Tibial artery (tissue), 4 donors: ENCODE measurements around the gene DNAJC1.

ENCODE experiments used
- DNase-seq, 2 donors: peaks; one replicate each; pipeline ENCODE4 v3.0.0-alpha.2; 2019
- H3K27ac ChIP-seq, 2 donors: fragments of 200-600 bp; sonication (generic) in 1 of 2; 1 replicate in 1 of 2; 2 replicates in 1 of 2; pipeline ENCODE4 v1.5.1; 2018 to 2019; ENCODE audit warnings: mild to moderate bottlenecking in 1 of 2
- H3K27me3 ChIP-seq, 2 donors: fragments of 200-600 bp; sonication (generic) in 1 of 2; one replicate each; pipeline versions ENCODE4 v1.5.1 to v1.6.0; 2016 to 2019
- H3K36me3 ChIP-seq, 3 donors: fragments of 200-600 bp; sonication (generic) in 2 of 3; one replicate each; pipeline ENCODE4 v1.5.1; 2016 to 2019; ENCODE audit warnings: mild to moderate bottlenecking in 2 of 3
- H3K4me1 ChIP-seq, 4 donors: fragments of 200-600 bp; sonication (generic) in 2 of 4; 1 replicate in 3 of 4; 2 replicates in 1 of 4; pipeline ENCODE4 v1.5.1; 2016 to 2019
- H3K4me3 ChIP-seq, 2 donors: fragments of 200-600 bp; sonication (generic) in 1 of 2; 1 replicate in 1 of 2; 2 replicates in 1 of 2; pipeline ENCODE4 v1.5.1; 2018 to 2019; ENCODE audit warnings: mild to moderate bottlenecking in 2 of 2
- H3K9me3 ChIP-seq, 3 donors: fragments of 200-600 bp; sonication (generic) in 1 of 3; one replicate each; pipeline ENCODE4 v1.5.1; 2016 to 2019
- intact Hi-C: fragments of 100-400 bp; cut with DNase I; formaldehyde crosslinking; loops from one replicate; pipeline ENCODE4 v1.15.0; 2023; ENCODE audit warnings: low total_unique reads
- TF ChIP-seq, protein P1 (sequence below), 2 experiments: fragments of 200-600 bp in 1 of 2; fragments of 450-650 bp in 1 of 2; IDR thresholded peaks; one replicate each; pipeline ENCODE4 v1.5.1; 2017 to 2019; ENCODE audit warnings: antibody characterized with exemption in 2 of 2, mild to moderate bottlenecking in 1 of 2, moderate library complexity in 1 of 2

DNAJC1 gene

DNA sequence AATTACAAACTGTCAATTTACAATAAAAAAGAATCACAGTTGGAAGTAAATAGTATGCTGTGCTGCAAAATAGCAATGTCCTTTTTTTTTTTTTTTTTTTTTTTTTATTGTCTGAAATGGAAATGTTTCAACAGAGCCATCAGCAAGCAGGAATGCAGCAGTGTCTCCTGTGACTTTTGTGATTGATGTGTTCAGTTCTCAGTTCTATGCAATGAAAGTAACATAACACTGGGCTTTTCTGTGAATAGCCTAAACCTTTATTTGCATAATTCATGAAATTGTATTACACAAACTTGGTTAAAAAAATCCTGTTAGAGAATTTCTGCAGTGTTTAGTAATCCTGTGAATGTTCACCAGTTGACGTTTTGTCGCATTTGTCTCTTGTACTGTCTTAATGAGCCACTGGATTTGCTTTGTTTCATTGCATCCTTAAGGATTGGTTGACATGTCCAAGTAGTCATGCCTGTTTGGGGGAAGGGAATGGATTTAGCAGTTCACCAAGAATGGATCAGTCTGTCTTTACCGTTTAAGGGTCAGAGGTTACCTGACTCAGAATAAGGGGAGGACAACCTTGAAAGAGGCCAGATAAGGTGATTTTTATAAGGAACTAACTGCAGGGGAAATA is 276.8 kb downstream of the DNAJC1 start:
- H3K4me3 ChIP-seq = no peak overlapping the region
- peaks cover 0 to 18% (median 6%) of the 10 kb centered on the region in 3 donors for H3K36me3 ChIP-seq
- H3K9me3 ChIP-seq = no peaks in the 10 kb centered on the region
- DNase-seq = no peak
- TF ChIP-seq, protein P1, sequence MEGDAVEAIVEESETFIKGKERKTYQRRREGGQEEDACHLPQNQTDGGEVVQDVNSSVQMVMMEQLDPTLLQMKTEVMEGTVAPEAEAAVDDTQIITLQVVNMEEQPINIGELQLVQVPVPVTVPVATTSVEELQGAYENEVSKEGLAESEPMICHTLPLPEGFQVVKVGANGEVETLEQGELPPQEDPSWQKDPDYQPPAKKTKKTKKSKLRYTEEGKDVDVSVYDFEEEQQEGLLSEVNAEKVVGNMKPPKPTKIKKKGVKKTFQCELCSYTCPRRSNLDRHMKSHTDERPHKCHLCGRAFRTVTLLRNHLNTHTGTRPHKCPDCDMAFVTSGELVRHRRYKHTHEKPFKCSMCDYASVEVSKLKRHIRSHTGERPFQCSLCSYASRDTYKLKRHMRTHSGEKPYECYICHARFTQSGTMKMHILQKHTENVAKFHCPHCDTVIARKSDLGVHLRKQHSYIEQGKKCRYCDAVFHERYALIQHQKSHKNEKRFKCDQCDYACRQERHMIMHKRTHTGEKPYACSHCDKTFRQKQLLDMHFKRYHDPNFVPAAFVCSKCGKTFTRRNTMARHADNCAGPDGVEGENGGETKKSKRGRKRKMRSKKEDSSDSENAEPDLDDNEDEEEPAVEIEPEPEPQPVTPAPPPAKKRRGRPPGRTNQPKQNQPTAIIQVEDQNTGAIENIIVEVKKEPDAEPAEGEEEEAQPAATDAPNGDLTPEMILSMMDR (IDR thresholded peaks at IDR 0.05) = no peak
- H3K27ac ChIP-seq = no peak overlapping the region
- H3K27me3 ChIP-seq = no peaks in the 10 kb centered on the region
- H3K4me1 ChIP-seq = peaks cover 0 to 15% (median 12%) of the 10 kb centered on the region in 4 donors
- intact Hi-C loops = no loop called here

DNA sequence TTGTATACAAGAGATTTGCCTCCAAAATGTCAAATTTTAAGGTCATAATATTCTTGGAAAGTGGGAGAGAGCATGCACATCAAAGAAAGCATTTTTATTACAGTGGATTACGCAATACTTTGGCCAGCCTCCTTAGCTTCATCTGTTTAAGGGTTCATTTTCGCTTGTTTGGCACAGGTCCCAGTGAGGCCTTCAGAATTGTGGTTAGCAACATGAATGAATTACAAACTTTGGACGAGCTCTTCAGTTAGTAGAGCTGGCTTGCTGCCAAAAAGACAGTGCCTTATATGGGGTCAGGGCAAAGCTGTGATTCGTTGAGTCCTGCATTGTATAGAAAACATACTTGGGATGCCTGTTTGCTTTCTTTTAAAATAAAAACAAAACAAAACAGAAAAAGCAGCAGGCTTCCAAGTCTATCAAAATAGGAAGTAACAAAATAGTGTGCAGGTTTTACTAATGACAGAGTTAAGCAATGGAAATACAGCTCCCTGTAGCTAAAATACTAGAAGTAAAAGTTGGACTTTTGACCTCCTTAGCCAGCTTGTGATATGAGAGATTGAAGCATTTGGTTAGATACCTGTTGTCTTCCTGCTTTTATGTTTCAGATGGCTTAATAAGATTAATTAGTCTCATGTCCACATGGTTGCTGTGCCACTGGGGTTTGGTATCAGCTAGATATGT is 278.7 kb downstream of the DNAJC1 start:
- TF ChIP-seq, protein P1 (IDR thresholded peaks at IDR 0.05) = no peak
- peak; percentile 88 to 93 for DNase-seq
- peaks cover 0 to 11% (median 0%) of the 10 kb centered on the region in 3 donors for H3K36me3 ChIP-seq
- no peak overlapping the region for H3K4me3 ChIP-seq
- H3K4me1 ChIP-seq = peaks cover 0 to 15% (median 12%) of the 10 kb centered on the region in 4 donors
- no peaks in the 10 kb centered on the region for H3K9me3 ChIP-seq
- no peak overlapping the region for H3K27ac ChIP-seq
- no peaks in the 10 kb centered on the region for H3K27me3 ChIP-seq
- intact Hi-C loops = no loop called here

DNA sequence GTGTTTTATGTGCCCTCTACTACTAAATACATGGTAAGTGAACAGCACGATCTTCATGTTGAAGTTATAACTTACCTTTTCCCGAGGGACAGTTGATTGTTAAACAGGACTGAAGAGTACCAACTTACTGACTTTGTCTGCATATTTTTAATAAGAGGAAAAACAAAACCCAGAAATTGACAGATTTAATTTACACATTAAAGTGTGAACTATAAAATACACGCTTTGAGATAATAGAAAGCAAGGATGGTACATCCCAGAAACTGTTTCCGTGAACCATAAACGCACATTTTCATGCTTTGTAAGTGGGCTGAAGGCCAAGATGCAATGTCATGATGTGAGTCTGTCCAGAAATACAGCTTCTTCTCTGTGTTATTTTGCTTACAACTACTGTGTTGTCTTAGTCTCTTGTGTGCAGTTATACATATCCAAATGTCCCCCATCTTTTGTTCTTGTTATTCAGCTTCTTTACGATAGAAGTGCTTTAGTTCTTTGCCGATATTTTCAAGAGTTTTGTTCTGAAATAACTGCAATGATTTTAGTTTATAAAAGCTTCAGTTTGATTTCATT is 279.4 kb downstream of the DNAJC1 start:
- H3K27me3 ChIP-seq = no peaks in the 10 kb centered on the region
- H3K4me1 ChIP-seq = peaks cover 0 to 15% (median 12%) of the 10 kb centered on the region in 4 donors
- intact Hi-C loops = no loop called here
- no peak overlapping the region for H3K4me3 ChIP-seq
- H3K27ac ChIP-seq = no peak overlapping the region
- no peak for DNase-seq
- peaks cover 0 to 11% (median under 1%) of the 10 kb centered on the region in 3 donors for H3K36me3 ChIP-seq
- TF ChIP-seq, protein P1 (IDR thresholded peaks at IDR 0.05) = no peak
- H3K9me3 ChIP-seq = no peaks in the 10 kb centered on the region

DNA sequence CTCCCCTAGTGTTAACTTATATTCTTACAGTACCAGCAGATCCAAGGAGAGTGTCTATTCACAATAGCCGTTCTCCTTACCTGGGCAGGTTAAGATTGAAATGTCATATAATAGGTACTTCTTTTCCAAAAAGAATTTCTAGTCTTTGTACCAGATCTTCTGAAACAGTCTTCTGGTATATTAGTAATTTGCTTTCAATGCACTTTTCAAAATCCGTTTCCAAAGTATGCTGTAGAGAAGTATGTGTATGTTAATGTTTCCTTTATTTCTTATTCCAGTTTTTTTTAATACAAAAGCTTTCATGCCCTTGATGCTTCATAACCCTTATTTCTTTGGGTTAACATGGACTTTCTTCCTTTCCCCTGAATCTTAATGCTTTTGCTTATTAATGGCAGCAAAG is 281.3 kb downstream of the DNAJC1 start:
- no peaks in the 10 kb centered on the region for H3K27me3 ChIP-seq
- H3K9me3 ChIP-seq = no peaks in the 10 kb centered on the region
- H3K36me3 ChIP-seq = peaks cover 0 to 13% (median 5%) of the 10 kb centered on the region in 3 donors
- TF ChIP-seq, protein P1 (IDR thresholded peaks at IDR 0.05) = no peak
- no peak for DNase-seq
- no peak overlapping the region for H3K27ac ChIP-seq
- intact Hi-C loops = no loop called here
- peaks cover 0 to 15% (median 12%) of the 10 kb centered on the region in 4 donors for H3K4me1 ChIP-seq
- no peak overlapping the region for H3K4me3 ChIP-seq

DNA sequence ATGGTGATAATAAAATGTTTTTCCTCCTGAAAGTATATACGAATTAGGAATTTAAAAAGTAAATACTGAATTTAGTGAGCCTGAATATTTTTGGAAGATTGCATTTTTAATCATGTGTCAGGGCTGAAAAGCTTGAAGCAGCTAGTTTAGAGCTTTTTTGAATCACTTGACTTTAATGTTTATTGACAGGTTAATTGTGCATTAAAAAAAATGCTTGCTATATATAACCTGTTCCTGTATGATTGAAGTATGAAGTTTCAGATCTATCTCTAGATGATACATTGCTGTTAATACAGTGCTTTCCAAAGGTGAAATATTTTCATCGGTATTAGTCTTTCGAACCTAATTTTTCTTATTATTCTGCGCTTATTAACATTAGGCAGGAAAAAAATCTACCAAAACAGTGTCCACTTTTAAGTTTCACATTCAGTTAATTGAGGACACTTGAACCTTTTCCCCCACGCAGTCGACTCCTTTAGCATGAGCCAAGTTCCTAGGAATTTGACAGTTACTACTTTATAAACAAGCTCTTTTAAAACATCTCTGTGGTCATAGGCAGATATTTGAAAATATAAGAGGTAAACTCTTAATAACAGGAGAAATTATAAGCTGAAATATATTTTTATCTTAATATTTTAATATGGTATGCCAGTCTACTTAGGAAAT is 282.4 kb downstream of the DNAJC1 start:
- DNase-seq = no peak
- intact Hi-C loops = no loop called here
- TF ChIP-seq, protein P1 (IDR thresholded peaks at IDR 0.05) = no peak
- no peaks in the 10 kb centered on the region for H3K9me3 ChIP-seq
- H3K36me3 ChIP-seq = peaks cover 0 to 13% (median 8%) of the 10 kb centered on the region in 3 donors
- H3K27ac ChIP-seq = no peak overlapping the region
- no peaks in the 10 kb centered on the region for H3K27me3 ChIP-seq
- H3K4me1 ChIP-seq = peaks cover 0 to 15% (median 12%) of the 10 kb centered on the region in 4 donors
- H3K4me3 ChIP-seq = no peak overlapping the region
